H9 (cell line): ENCODE data around the gene NELFCD. TPM values are rescaled to one million over a fixed set of nuclear protein-coding genes. Genes with fewer than 3 reads are reported as not detected.

ENCODE experiments used
- DNase-seq: peaks from one replicate; pipeline ENCODE4 v3.0.0-alpha.2; 2017
- H2AFZ ChIP-seq: one replicate; pipeline ENCODE4 v1.6.1; 2013; ENCODE audit warnings: mild to moderate bottlenecking, low read length, control low read depth, moderate library complexity
- H2AK5ac ChIP-seq: 2 replicates; pipeline ENCODE4 v1.6.1; 2013; ENCODE audit warnings: low read length, control low read depth, mixed read lengths; ENCODE audit not compliant: insufficient read length
- H2BK120ac ChIP-seq: one replicate; pipeline ENCODE4 v1.6.1; 2013; ENCODE audit warnings: low read depth, mild to moderate bottlenecking, low read length, control low read depth, inconsistent platforms; ENCODE audit not compliant: poor library complexity, severe bottlenecking
- H2BK12ac ChIP-seq: 2 replicates; pipeline ENCODE4 v1.6.1; 2013; ENCODE audit warnings: low read length, control low read depth, mixed read lengths, low read depth; ENCODE audit not compliant: insufficient read length
- H2BK15ac ChIP-seq: 2 replicates; pipeline ENCODE4 v1.6.1; 2013; ENCODE audit warnings: low read depth, low read length, control low read depth
- H2BK20ac ChIP-seq: one replicate; pipeline ENCODE4 v1.6.1; 2013; ENCODE audit warnings: low read depth, mild to moderate bottlenecking, low read length, control low read depth, inconsistent platforms; ENCODE audit not compliant: poor library complexity, severe bottlenecking
- H2BK5ac ChIP-seq: 2 replicates; pipeline ENCODE4 v1.6.1; 2013; ENCODE audit warnings: low read length, control low read depth, mixed read lengths; ENCODE audit not compliant: insufficient read length
- H3K14ac ChIP-seq: 2 replicates; pipeline ENCODE4 v1.6.1; 2013; ENCODE audit warnings: low read length, control low read depth; ENCODE audit not compliant: insufficient read depth
- H3K18ac ChIP-seq: 2 replicates; pipeline ENCODE4 v1.6.1; 2013; ENCODE audit warnings: low read depth, mild to moderate bottlenecking, mixed read lengths, low read length, control low read depth; ENCODE audit not compliant: insufficient read length
- H3K23ac ChIP-seq: 2 replicates; pipeline ENCODE4 v1.6.1; 2013; ENCODE audit warnings: low read length, control low read depth, mixed read lengths, low read depth; ENCODE audit not compliant: insufficient read length
- H3K23me2 ChIP-seq: 2 replicates; pipeline ENCODE4 v1.6.1; 2013; ENCODE audit warnings: low read depth, mild to moderate bottlenecking, mixed read lengths, low read length, control low read depth; ENCODE audit not compliant: insufficient read length, poor library complexity, severe bottlenecking
- H3K27ac ChIP-seq: 2 replicates; pipeline ENCODE4 v1.5.1; 2013; ENCODE audit warnings: low read length, control low read depth, mixed read lengths, low read depth; ENCODE audit not compliant: insufficient read length
- H3K27me3 ChIP-seq: 2 replicates; pipeline ENCODE4 v1.6.1; 2013; ENCODE audit warnings: low read length, control low read depth, inconsistent platforms; ENCODE audit not compliant: insufficient read depth
- H3K4ac ChIP-seq: 2 replicates; pipeline ENCODE4 v1.6.1; 2013; ENCODE audit warnings: low read depth, mild to moderate bottlenecking, control low read depth, inconsistent platforms, low read length, moderate library complexity
- H3K4me1 ChIP-seq: 2 replicates; pipeline ENCODE4 v1.6.1; 2013; ENCODE audit warnings: low read length, control low read depth, inconsistent platforms; ENCODE audit not compliant: insufficient read depth
- H3K4me2 ChIP-seq: 2 replicates; pipeline ENCODE4 v1.6.1; 2013; ENCODE audit warnings: low read length, control low read depth, mixed read lengths; ENCODE audit not compliant: insufficient read length, insufficient read depth
- H3K56ac ChIP-seq: 2 replicates; pipeline ENCODE4 v1.6.1; 2013; ENCODE audit warnings: low read depth, mild to moderate bottlenecking, mixed read lengths, low read length, control low read depth; ENCODE audit not compliant: insufficient read length
- H3K79me1 ChIP-seq: 2 replicates; pipeline ENCODE4 v1.6.1; 2013; ENCODE audit warnings: low read depth, mild to moderate bottlenecking, moderate library complexity, low read length, control low read depth, inconsistent platforms; ENCODE audit not compliant: insufficient read depth, poor library complexity, severe bottlenecking
- H3K79me2 ChIP-seq: 2 replicates; pipeline ENCODE4 v1.6.1; 2013; ENCODE audit warnings: low read length, control low read depth, inconsistent platforms; ENCODE audit not compliant: insufficient read depth
- H3K9ac ChIP-seq: 2 replicates; pipeline ENCODE4 v1.6.1; 2013; ENCODE audit warnings: low read length, control low read depth, mixed read lengths; ENCODE audit not compliant: insufficient read length; ENCODE audit errors: extremely low read depth
- H3K9me3 ChIP-seq: one replicate; pipeline ENCODE4 v1.6.1; 2013; ENCODE audit warnings: low read depth, low read length, inconsistent platforms; ENCODE audit not compliant: control insufficient read depth
- H3T11ph ChIP-seq: one replicate; pipeline ENCODE4 v1.6.1; 2013; ENCODE audit warnings: mild to moderate bottlenecking, low read length, control low read depth, inconsistent platforms
- H4K20me1 ChIP-seq: one replicate; pipeline ENCODE4 v1.6.1; 2013; ENCODE audit not compliant: control insufficient read depth, insufficient read length, insufficient read depth
- H4K5ac ChIP-seq: 2 replicates; pipeline ENCODE4 v1.6.1; 2013; ENCODE audit warnings: low read depth, mild to moderate bottlenecking, mixed read lengths, low read length, control low read depth; ENCODE audit not compliant: insufficient read length
- H4K8ac ChIP-seq: replicated peaks from 2 replicates; pipeline ENCODE4 v1.6.1; 2013; ENCODE audit warnings: low read length, control low read depth, mixed read lengths, low read depth; ENCODE audit not compliant: insufficient read length
- H4K91ac ChIP-seq: 2 replicates; pipeline ENCODE4 v1.6.1; 2013; ENCODE audit warnings: low read depth, mild to moderate bottlenecking, moderate library complexity, mixed read lengths, low read length, control low read depth; ENCODE audit not compliant: insufficient read length
- H3K27ac Mint-ChIP-seq, 3 experiments: 2 replicates in 2 of 3; 3 replicates in 1 of 3; pipeline ENCODE4 v1.8.0; 2020 to 2021; ENCODE audit warnings: mixed read lengths in 3 of 3, mild to moderate bottlenecking in 1 of 3, moderate library complexity in 1 of 3
- H3K27me3 Mint-ChIP-seq: 2 replicates; pipeline ENCODE4 v1.8.0; 2021; ENCODE audit warnings: low read depth, mild to moderate bottlenecking, moderate library complexity, mixed read lengths
- H3K36me3 Mint-ChIP-seq, 3 experiments: 2 replicates in 2 of 3; 3 replicates in 1 of 3; pipeline ENCODE4 v1.8.0; 2020 to 2021; ENCODE audit warnings: low read depth in 3 of 3, mixed read lengths in 3 of 3; ENCODE audit not compliant: insufficient read depth in 1 of 3
- H3K4me1 Mint-ChIP-seq, 2 experiments: 2 replicates each; pipeline ENCODE4 v1.8.0; 2020; ENCODE audit warnings: mixed read lengths in 2 of 2
- H3K4me3 Mint-ChIP-seq, 2 experiments: 2 replicates in 1 of 2; 3 replicates in 1 of 2; pipeline ENCODE4 v1.8.0; 2020 to 2021; ENCODE audit warnings: mild to moderate bottlenecking in 2 of 2, mixed read lengths in 2 of 2, moderate library complexity in 1 of 2
- H3K9me3 Mint-ChIP-seq, 2 experiments: 2 replicates in 1 of 2; 3 replicates in 1 of 2; pipeline ENCODE4 v1.8.0; 2020; ENCODE audit warnings: mild to moderate bottlenecking in 2 of 2, mixed read lengths in 2 of 2, moderate library complexity in 1 of 2
- CTCF ChIP-seq: fragments of 200-600 bp; sonication (generic); conservative IDR thresholded peaks from 3 replicates; pipeline ENCODE4 v1.8.0; 2021; ENCODE audit warnings: antibody characterized with exemption, mild to moderate bottlenecking
- WGBS: extraction: QIAGEN DNeasy Blood & Tissue Kit; methylation state at CpG from one replicate; pipeline ENCODE4 v1.1.7; 2013; ENCODE audit warnings: missing lambda C conversion rate, low lambda C conversion rate, mixed read lengths; ENCODE audit not compliant: insufficient read length; ENCODE audit errors: extremely low coverage; 5-methylcytosine and 5-hydroxymethylcytosine counted together
- total RNA-seq: library from RNA; stranded (reverse); gene quantifications from 2 replicates; pipeline ENCODE4 v1.2.1, GENCODE V29; 2021

NELFCD gene
- total RNA-seq, 1 experiment from 2014 or later, result 57.8 TPM

- Histone ChIP-seq H4K91ac (no peak overlapping the region), H3K23me2 (no peaks in the 10 kb centered on the region), H2BK120ac (no peak overlapping the region), H2BK12ac (no peak overlapping the region), H2AK5ac (no peak overlapping the region), H3K18ac (no peak overlapping the region), H3K4me2 (no peak overlapping the region), H2AFZ (no peak overlapping the region), H3K56ac (no peak overlapping the region), H4K8ac (no peak overlapping the region), H3K9ac (no peak overlapping the region), H3K79me2 (no peaks in the 10 kb centered on the region), H3T11ph (no peak overlapping the region), H2BK5ac (no peak overlapping the region), H3K14ac (no peak overlapping the region), H3K27ac (no peak overlapping the region), H3K79me1 (no peaks in the 10 kb centered on the region), H3K4ac (no peak overlapping the region), H2BK20ac (no peak overlapping the region), H3K4me1 (no peaks in the 10 kb centered on the region), H3K23ac (no peak overlapping the region), H4K20me1 (no peaks in the 10 kb centered on the region), H2BK15ac (no peak overlapping the region), H4K5ac (no peak overlapping the region), H3K9me3 (no peaks in the 10 kb centered on the region), H3K27me3 (no peaks in the 10 kb centered on the region)
- DNase-seq, result no peak
- Mint-ChIP-seq H3K36me3 (peaks cover 10 to 33% (median 29%) of the 10 kb centered on the region in 3 experiments; a peak in 6 of 7 replicates), H3K27ac (peak overlapping the region in 1 of 3 experiments; percentile 54; a peak in 1 of 7 replicates), H3K4me3 (no peak overlapping the region), H3K9me3 (no peaks in the 10 kb centered on the region), H3K27me3 (peaks cover 5% of the 10 kb centered on the region), H3K4me1 (peaks cover 24 to 25% of the 10 kb centered on the region in 2 experiments)
- no peak for TF ChIP-seq CTCF
- WGBS, result no CpG with 5 or more reads among the region's 5 CpGs
Measured at GRCh38 chr20:59020938-59021551, 40.0 kb downstream of the NELFCD start.
